ENCODE results near the gene CCDC142. TPM values are rescaled to one million over a fixed set of nuclear protein-coding genes. Genes with fewer than 3 reads are reported as not detected.

CCDC142 gene
- total and polyA plus RNA-seq, 9 of the 15 experiments (the other 6 are each of a cell fraction or from before 2014, with no cell fraction given), result 0.55 to 11.7 (median 7.2) TPM

GRCh38 chr2:74530239-74531187 is 47.7 kb upstream of the CCDC142 start (continued):
- TF ChIP-seq ZMIZ1 (IDR thresholded peaks at IDR 0.05; ENCODE audit: low read depth in 2 of 2, low read length in 2 of 2), result no peak
- TF ChIP-seq ZBTB1 (CRISPR knock-in tag; IDR thresholded peaks at IDR 0.05; ENCODE audit: borderline replicate concordance, low read depth), result peak; percentile 73; the same call in 1 of the 2 replicates
- no peak for TF ChIP-seq SIX5 (IDR thresholded peaks at IDR 0.05; ENCODE audit: borderline replicate concordance in 1 of 2, insufficient read depth in 1 of 2, low read depth in 1 of 2, low read length in 2 of 2)
- TF ChIP-seq, protein P1, sequence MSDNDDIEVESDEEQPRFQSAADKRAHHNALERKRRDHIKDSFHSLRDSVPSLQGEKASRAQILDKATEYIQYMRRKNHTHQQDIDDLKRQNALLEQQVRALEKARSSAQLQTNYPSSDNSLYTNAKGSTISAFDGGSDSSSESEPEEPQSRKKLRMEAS (CRISPR knock-in tag; IDR thresholded peaks at IDR 0.05), result peak; percentile 92
- no peak for TF ChIP-seq ZNF121 (CRISPR knock-in tag; conservative IDR thresholded peaks at IDR 0.05)
- TF ChIP-seq, protein P2, sequence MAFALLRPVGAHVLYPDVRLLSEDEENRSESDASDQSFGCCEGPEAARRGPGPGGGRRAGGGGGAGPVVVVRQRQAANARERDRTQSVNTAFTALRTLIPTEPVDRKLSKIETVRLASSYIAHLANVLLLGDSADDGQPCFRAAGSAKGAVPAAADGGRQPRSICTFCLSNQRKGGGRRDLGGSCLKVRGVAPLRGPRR (CRISPR knock-in tag; IDR thresholded peaks at IDR 0.05), result no peak
- no peak for TF ChIP-seq SMARCE1 (IDR thresholded peaks at IDR 0.05)
- no peak for TF ChIP-seq DNMT1 (IDR thresholded peaks at IDR 0.05)
- TF ChIP-seq ZNF184 (CRISPR knock-in tag; IDR thresholded peaks at IDR 0.05), result no peak
- peak; percentile 49; the same call in 1 of the 2 replicates for TF ChIP-seq PHF8 (IDR thresholded peaks at IDR 0.05; ENCODE audit: borderline replicate concordance, low read length)
- TF ChIP-seq GABPB1 (CRISPR knock-in tag; IDR thresholded peaks at IDR 0.05), result no peak
- peak; percentile 71; the same call in 1 of the 2 replicates for TF ChIP-seq EP300 (IDR thresholded peaks at IDR 0.05; ENCODE audit: low read length)
- TF ChIP-seq ARID1B (IDR thresholded peaks at IDR 0.05), result peak; percentile 88
- no peak; the same call in 1 of the 2 replicates for TF ChIP-seq ZNF583 (CRISPR knock-in tag; IDR thresholded peaks at IDR 0.05)
- no peak for TF ChIP-seq MEF2A (IDR thresholded peaks at IDR 0.05; ENCODE audit: control insufficient read depth, low read depth, low read length)
- no peak for TF ChIP-seq HIVEP1 (CRISPR knock-in tag; IDR thresholded peaks at IDR 0.05)
- TF ChIP-seq KLF16 (IDR thresholded peaks at IDR 0.05), result peak; percentile 72
- peak; percentile 32 for TF ChIP-seq ZFX (CRISPR knock-in tag; IDR thresholded peaks at IDR 0.05)
- TF ChIP-seq NFIC (IDR thresholded peaks at IDR 0.05), result peak; percentile 66; the same call in 1 of the 2 replicates
- TF ChIP-seq SIRT6 (IDR thresholded peaks at IDR 0.05; ENCODE audit: low read depth, low read length), result no peak
- TF ChIP-seq KDM5B (IDR thresholded peaks at IDR 0.05; ENCODE audit: insufficient replicate concordance, low read depth, low read length), result peak; percentile 46
- TF ChIP-seq L3MBTL2 (IDR thresholded peaks at IDR 0.05), result peak; percentile 98
- peak; percentile 19; the same call in 1 of the 2 replicates for TF ChIP-seq KLF1 (tag; IDR thresholded peaks at IDR 0.05)

All from K562 (cell line).